HepG2 (cell line): ENCODE measurements around the gene CPED1. TPM values are rescaled to one million over a fixed set of nuclear protein-coding genes. Genes with fewer than 3 reads are reported as not detected.

ENCODE experiments used
- ATAC-seq: fragments of 200-7000 bp; cut with Tn5 transposase; 3 replicates; pipeline ENCODE4 v1.9.1; 2020; ENCODE audit warnings: mild to moderate bottlenecking, moderate library complexity
- BruUV-seq: library from RNA; stranded (reverse); fragments of 400-500 nt; replicated peaks from 2 replicates; lab custom pipeline; 2021; lab: Mats Ljungman, UMichigan
- CTCF ChIA-PET: fragments of 300-600 bp; formaldehyde crosslinking; extraction: SDS; loops from one replicate; lab custom pipeline; 2021; ENCODE audit warnings: low total read pairs, inconsistent platforms, low intra/inter-chr PET ratio; lab: Yijun Ruan, JAX
- POLR2A ChIA-PET: fragments of 350-600 bp; sonication (Branson Sonifier 250); formaldehyde crosslinking; loops from one replicate; lab custom pipeline; 2020; ENCODE audit warnings: antibody characterized with exemption, inconsistent platforms; lab: Yijun Ruan, JAX
- DNase-seq: peaks from one replicate; pipeline ENCODE4 v3.0.0-alpha.2; 2015; ENCODE audit warnings: low spot score
- FAIRE-seq: peaks from 3 replicates; lab custom pipeline; 2011; peaks lifted over from hg19 to GRCh38; lab: Jason Lieb, UNC
- H2AFZ ChIP-seq: one replicate; pipeline ENCODE4 v1.6.1; 2011; ENCODE audit warnings: low read length, inconsistent platforms
- H3K27ac ChIP-seq: fragments of 300-600 bp; 3 replicates; pipeline ENCODE4 v1.8.0; 2011; ENCODE audit warnings: mixed run types, mild to moderate bottlenecking, mixed read lengths, low read length, inconsistent platforms; ENCODE audit not compliant: insufficient read depth; ENCODE audit errors: extremely low read length
- H3K27me3 ChIP-seq, 2 experiments: fragments of 200-600 bp in 1 of 2; 2 replicates in 1 of 2; 3 replicates in 1 of 2; pipeline versions ENCODE4 v1.6.0 to v1.8.0; 2011; ENCODE audit warnings: low read length in 2 of 2, mild to moderate bottlenecking in 2 of 2, moderate library complexity in 2 of 2, inconsistent platforms in 1 of 2; ENCODE audit not compliant: insufficient read depth in 2 of 2, control insufficient read depth in 1 of 2
- H3K36me3 ChIP-seq, 2 experiments: fragments of 200-600 bp in 1 of 2; replicated peaks in 1 of 2; 2 replicates in 1 of 2; 3 replicates in 1 of 2; pipeline versions ENCODE4 v1.5.1 to v1.8.0; 2011; ENCODE audit warnings: low read length in 2 of 2, inconsistent platforms in 1 of 2; ENCODE audit not compliant: insufficient read depth in 2 of 2, control insufficient read depth in 1 of 2
- H3K4me1 ChIP-seq: 2 replicates; pipeline ENCODE4 v1.5.1; 2012; ENCODE audit warnings: low read length, inconsistent platforms; ENCODE audit not compliant: insufficient read depth
- H3K4me2 ChIP-seq: 2 replicates; pipeline ENCODE4 v1.6.0; 2011; ENCODE audit warnings: low read depth, low read length, inconsistent platforms
- H3K4me3 ChIP-seq, 3 experiments: fragments of 200-600 bp in 1 of 3; sonication (generic), shearing (Covaris generic) in 1 of 3; replicated peaks in 1 of 3; 2 replicates each; pipeline ENCODE4 v1.5.1; 2011 to 2016; ENCODE audit warnings: low read length in 3 of 3, inconsistent platforms in 2 of 3, low read depth in 2 of 3, mild to moderate bottlenecking in 2 of 3, control low read depth in 1 of 3, mixed read lengths in 1 of 3; ENCODE audit not compliant: insufficient read depth in 1 of 3
- H3K79me2 ChIP-seq: one replicate; pipeline ENCODE4 v1.6.1; 2011; ENCODE audit warnings: low read length, inconsistent platforms; ENCODE audit not compliant: insufficient read depth
- H3K9ac ChIP-seq: 2 replicates; pipeline ENCODE4 v1.6.0; 2011; ENCODE audit warnings: mild to moderate bottlenecking, low read depth, low read length, inconsistent platforms; ENCODE audit not compliant: insufficient read depth
- H3K9me3 ChIP-seq: 2 replicates; pipeline ENCODE4 v1.5.1; 2012; ENCODE audit warnings: mild to moderate bottlenecking, low read length
- H4K20me1 ChIP-seq: 2 replicates; pipeline ENCODE4 v1.6.0; 2011; ENCODE audit warnings: inconsistent platforms, mild to moderate bottlenecking, low read length, moderate library complexity; ENCODE audit not compliant: insufficient read depth
- AGO2 ChIP-seq: fragments of 200-400 bp; formaldehyde crosslinking; optimal IDR thresholded peaks from 2 replicates; pipeline ENCODE3; 2017; ENCODE audit warnings: mild to moderate bottlenecking, low read depth, low read length, moderate library complexity
- ARNT2 ChIP-seq: sonication (generic); formaldehyde crosslinking; IDR thresholded peaks from 2 replicates; pipeline ENCODE4 v1.8.0; 2022; ENCODE audit warnings: mild to moderate bottlenecking, low read depth, missing genetic modification reagents, moderate library complexity
- CCDC6 ChIP-seq: sonication (generic); formaldehyde crosslinking; IDR thresholded peaks from 2 replicates; pipeline ENCODE4 v1.8.1; 2022; ENCODE audit warnings: mild to moderate bottlenecking, missing genetic modification reagents, moderate library complexity
- HMGXB3 ChIP-seq: sonication (generic); formaldehyde crosslinking; IDR thresholded peaks from 2 replicates; pipeline ENCODE4 v1.4.0; 2020; ENCODE audit warnings: missing genetic modification reagents, borderline replicate concordance
- NBN ChIP-seq: fragments of 450-650 bp; conservative IDR thresholded peaks from 2 replicates; pipeline ENCODE4 v1.6.1; 2017
- PLSCR1 ChIP-seq: sonication (generic); formaldehyde crosslinking; IDR thresholded peaks from 2 replicates; pipeline ENCODE4 v1.5.0; 2020; ENCODE audit warnings: missing genetic modification reagents, mild to moderate bottlenecking, borderline replicate concordance
- TERF1 ChIP-seq: sonication (generic); formaldehyde crosslinking; IDR thresholded peaks from 2 replicates; pipeline ENCODE4 v1.8.0; 2022; ENCODE audit warnings: mild to moderate bottlenecking, missing genetic modification reagents, moderate library complexity
- TP53 ChIP-seq: sonication (generic); formaldehyde crosslinking; conservative IDR thresholded peaks from 2 replicates; pipeline ENCODE4 v1.4.0; 2020; ENCODE audit warnings: missing genetic modification reagents
- U2AF1 ChIP-seq: fragments of 200-400 bp; formaldehyde crosslinking; optimal IDR thresholded peaks from 2 replicates; pipeline ENCODE3; 2017; ENCODE audit warnings: mild to moderate bottlenecking, low read depth, low read length
- ZNF740 ChIP-seq: sonication (generic); formaldehyde crosslinking; IDR thresholded peaks from 2 replicates; pipeline ENCODE4 v1.4.0; 2020; ENCODE audit warnings: missing genetic modification reagents
- ZNF768 ChIP-seq: sonication (generic); formaldehyde crosslinking; IDR thresholded peaks from 2 replicates; pipeline ENCODE4 v1.4.0; 2020; ENCODE audit warnings: missing genetic modification reagents
- ZNF841 ChIP-seq: sonication (generic); formaldehyde crosslinking; IDR thresholded peaks from 2 replicates; pipeline ENCODE4 v1.8.1; 2023; ENCODE audit warnings: missing genetic modification reagents, borderline replicate concordance
- ZSCAN31 ChIP-seq: sonication (generic); formaldehyde crosslinking; IDR thresholded peaks from 2 replicates; pipeline ENCODE4 v1.5.0; 2020; ENCODE audit warnings: low read depth, mild to moderate bottlenecking, missing genetic modification reagents
- WGBS: methylation state at CpG from one replicate; pipeline ENCODE4 v1.1.6; 2017; ENCODE audit warnings: low lambda C conversion rate; 5-methylcytosine and 5-hydroxymethylcytosine counted together
- in situ Hi-C: cut with HindIII; loops from 2 replicates; pipeline ENCODE4 v1.10.0; 2017; ENCODE audit warnings: low pct_unique_long_range_greater_than_20kb; ENCODE audit not compliant: extremely low pct_ligation_motif_present
- intact Hi-C: fragments of 100-400 bp; cut with micrococcal nuclease; formaldehyde crosslinking; loops from one replicate; pipeline ENCODE4 v1.10.0; 2022; ENCODE audit not compliant: unreplicated experiment
- polyA plus RNA-seq, 8 experiments: library from polyadenylated mRNA; depleted of rRNA in 3 of 8; stranded (reverse) in 7 of 8; unstranded in 1 of 8; fragments of >200 nt; fragmentation: Illumina TruSeq in 4 of 8; extraction: Trizol in 4 of 8; gene quantifications; 2 replicates each; pipeline versions ENCODE4 v1.2.1 to v1.2.3, GENCODE V29; 2011 to 2016; ENCODE audit warnings: low read depth in 4 of 8, missing spikeins in 1 of 8, mixed read lengths in 1 of 8; ENCODE audit not compliant: insufficient read depth in 1 of 8
- total RNA-seq, 5 experiments: library from RNA; depleted of rRNA; stranded (reverse); fragments of >200 nt; fragmentation: Illumina TruSeq; extraction: Trizol; gene quantifications; 2 replicates each; pipeline ENCODE4 v1.2.3, GENCODE V29; 2016; ENCODE audit warnings: low read depth in 1 of 5

Gene CPED1
- total and polyA plus RNA-seq, 2 of the 13 experiments (the other 11 are each of a cell fraction or from before 2014, with no cell fraction given): 11.5 to 27.0 TPM

- TF ChIP-seq PLSCR1 (CRISPR knock-in tag) (no peak), NBN (no peak), ZNF740 (CRISPR knock-in tag) (no peak), ZNF768 (CRISPR knock-in tag) (no peak), CCDC6 (CRISPR knock-in tag) (no peak), ZNF841 (CRISPR knock-in tag) (no peak), TERF1 (CRISPR knock-in tag) (no peak)
Observed at GRCh38 chr7:121041516-121042148, 53.1 kb downstream of the CPED1 start (continued).

- POLR2A ChIA-PET: no interaction called here
- in situ Hi-C loops (no loop called here), intact Hi-C loops (no loop called here)
- DNase-seq (no peak), FAIRE-seq (no peak), ATAC-seq (no peak)
- H3K4me3 ChIP-seq: no peak overlapping the region
- H3K79me2 ChIP-seq: no peaks in the 10 kb centered on the region
- H2AFZ ChIP-seq: no peak overlapping the region
- TF ChIP-seq TP53 (no peak), U2AF1 (no peak), ARNT2 (CRISPR knock-in tag) (no peak), HMGXB3 (CRISPR knock-in tag) (no peak), ZSCAN31 (CRISPR knock-in tag) (no peak), AGO2 (no peak)
- WGBS: 0% methylated on average over 2 of the region's 2 CpGs
- no peaks in the 10 kb centered on the region for H3K4me1 ChIP-seq
- H3K36me3 ChIP-seq: no peaks in the 10 kb centered on the region
- CTCF ChIA-PET: no interaction called here
- no peaks in the 10 kb centered on the region for H3K27me3 ChIP-seq
- no TSS peak for BruUV-seq
- no peaks in the 10 kb centered on the region for H4K20me1 ChIP-seq
- no peaks in the 10 kb centered on the region for H3K9me3 ChIP-seq
- no peak overlapping the region for H3K4me2 ChIP-seq
- no peak overlapping the region for H3K27ac ChIP-seq
- H3K9ac ChIP-seq: no peak overlapping the region
Observed at GRCh38 chr7:121042195-121042594, 53.7 kb downstream of the CPED1 start.
